ENCODE measurements around the gene ANKRD23.

- TF ChIP-seq CTCF (conservative IDR thresholded peaks at IDR 0.05 in 1 of 2, IDR thresholded peaks at IDR 0.05 in 1 of 2; ENCODE audit: extremely low read depth in 1 of 2, insufficient read depth in 1 of 2, low read depth in 1 of 2, low read length in 2 of 2): no peak
- TF ChIP-seq EZH2 (IDR thresholded peaks at IDR 0.05; ENCODE audit: borderline replicate concordance, low read length): no peak
Measured at GRCh38 chr2:96825057-96825456, 18.8 kb downstream of the ANKRD23 start.

All from mammary epithelial cell (primary cell).